ENCODE measurements around the gene ABCF3. TPM values are rescaled to one million over a fixed set of nuclear protein-coding genes. Genes with fewer than 3 reads are reported as not detected.

Gene ABCF3
- total and polyA plus RNA-seq, 2 of the 13 experiments (the other 11 are each of a cell fraction or from before 2014, with no cell fraction given), result 38.8 to 46.5 TPM

GRCh38 chr3:184174646-184175492 is 11.1 kb upstream of the ABCF3 start, which contains the start of gene AP2M1 (continued):
- TF ChIP-seq ZHX2 (IDR thresholded peaks at IDR 0.05; ENCODE audit: low read depth) (no peak; the same call in 1 of the 2 replicates), ZHX2 (CRISPR knock-in tag; IDR thresholded peaks at IDR 0.05; ENCODE audit: borderline replicate concordance) (no peak), MXD1 (CRISPR knock-in tag; IDR thresholded peaks at IDR 0.05) (peak; percentile 58; the same call in 1 of the 2 replicates), MYNN (CRISPR knock-in tag; IDR thresholded peaks at IDR 0.05; ENCODE audit: low read depth) (no peak), MLX (CRISPR knock-in tag; IDR thresholded peaks at IDR 0.05) (no peak), NFATC3 (CRISPR knock-in tag; IDR thresholded peaks at IDR 0.05) (no peak), KMT2B (CRISPR knock-in tag; IDR thresholded peaks at IDR 0.05) (no peak), HOMEZ (CRISPR knock-in tag; IDR thresholded peaks at IDR 0.05; ENCODE audit: low read depth) (no peak), IRF2 (CRISPR knock-in tag; IDR thresholded peaks at IDR 0.05) (peak; percentile 94), ZGPAT (CRISPR knock-in tag; IDR thresholded peaks at IDR 0.05) (no peak; the same call in 1 of the 2 replicates), KDM2A (CRISPR knock-in tag; IDR thresholded peaks at IDR 0.05; ENCODE audit: borderline replicate concordance, low read depth) (peak; percentile 73; the same call in 1 of the 2 replicates), ZNF451 (CRISPR knock-in tag; IDR thresholded peaks at IDR 0.05) (no peak), ZFP36L1 (CRISPR knock-in tag; IDR thresholded peaks at IDR 0.05) (0 out of 2 replicates have a peak, but pooled peaks have one; percentile 49), ZNF674 (CRISPR knock-in tag; IDR thresholded peaks at IDR 0.05; ENCODE audit: low read depth) (no peak), ETV6 (CRISPR knock-in tag; conservative IDR thresholded peaks at IDR 0.05) (no peak)
- TF ChIP-seq, protein P1, sequence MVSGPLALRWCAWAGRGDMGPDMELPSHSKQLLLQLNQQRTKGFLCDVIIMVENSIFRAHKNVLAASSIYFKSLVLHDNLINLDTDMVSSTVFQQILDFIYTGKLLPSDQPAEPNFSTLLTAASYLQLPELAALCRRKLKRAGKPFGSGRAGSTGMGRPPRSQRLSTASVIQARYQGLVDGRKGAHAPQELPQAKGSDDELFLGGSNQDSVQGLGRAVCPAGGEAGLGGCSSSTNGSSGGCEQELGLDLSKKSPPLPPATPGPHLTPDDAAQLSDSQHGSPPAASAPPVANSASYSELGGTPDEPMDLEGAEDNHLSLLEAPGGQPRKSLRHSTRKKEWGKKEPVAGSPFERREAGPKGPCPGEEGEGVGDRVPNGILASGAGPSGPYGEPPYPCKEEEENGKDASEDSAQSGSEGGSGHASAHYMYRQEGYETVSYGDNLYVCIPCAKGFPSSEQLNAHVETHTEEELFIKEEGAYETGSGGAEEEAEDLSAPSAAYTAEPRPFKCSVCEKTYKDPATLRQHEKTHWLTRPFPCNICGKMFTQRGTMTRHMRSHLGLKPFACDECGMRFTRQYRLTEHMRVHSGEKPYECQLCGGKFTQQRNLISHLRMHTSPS (CRISPR knock-in tag; IDR thresholded peaks at IDR 0.05; ENCODE audit: low read depth), result peak; percentile 14; the same call in 1 of the 2 replicates

All from HepG2 (cell line).